ENCODE results near the gene PITPNC1. TPM values are rescaled to one million over a fixed set of nuclear protein-coding genes. Genes with fewer than 3 reads are reported as not detected.

Gene PITPNC1
- total and polyA plus RNA-seq, 2 donors (not counting 3 experiments of a cell fraction or from before 2014, with no cell fraction given), result 2.4 to 9.6 TPM

GRCh38 chr17:67420994-67421393 lies 43.9 kb downstream of the PITPNC1 start:
- ChIA-PET POLR2A (no interaction called here), CTCF (interaction anchor here (1.1 to 2.8 kb wide), 2 partner anchors 46 to 55 kb away, joined by 3 to 15 read pairs; no protein-coding TSS in a partner anchor)
- intact Hi-C loops (cut with micrococcal nuclease) (no loop called here), dilution Hi-C loops (cut with MboI; ENCODE audit: extremely low pct_ligation_motif_present, low sequenced_read_pairs) (no loop called here)
- Histone ChIP-seq H2AFZ (ENCODE audit: low read depth, low read length) (no peak overlapping the region), H3K36me3 (ENCODE audit: control insufficient read depth in 2 of 2, extremely low read depth in 1 of 2, insufficient read depth in 2 of 2, low read length in 2 of 2) (no peaks in the 10 kb centered on the region), H3K9ac (replicated peaks; ENCODE audit: extremely low read depth, insufficient read depth, low read length) (no peak overlapping the region), H3K79me2 (ENCODE audit: control insufficient read depth, insufficient read depth, low read length) (no peaks in the 10 kb centered on the region), H3K27me3 (ENCODE audit: control insufficient read depth in 2 of 2, insufficient read depth in 2 of 2, low read length in 2 of 2) (no peaks in the 10 kb centered on the region), H3K4me2 (ENCODE audit: insufficient read depth, low read length) (no peak overlapping the region), H3K9me1 (replicated peaks; ENCODE audit: control insufficient read depth, extremely low read depth, insufficient read depth, low read length) (no peaks in the 10 kb centered on the region), H3K4me3 (replicated peaks in 1 of 3; ENCODE audit: insufficient read depth in 1 of 3, low read depth in 1 of 3, low read length in 3 of 3) (no peak overlapping the region), H3K27ac (ENCODE audit: insufficient read depth, low read depth, low read length) (peak overlapping the region; percentile 59), H3K9me3 (replicated peaks; ENCODE audit: control insufficient read depth, insufficient read depth, low read length) (no peaks in the 10 kb centered on the region), H4K20me1 (replicated peaks; ENCODE audit: control insufficient read depth, extremely low read depth, insufficient read depth, low read length) (no peaks in the 10 kb centered on the region), H3K4me1 (ENCODE audit: control insufficient read depth, extremely low read depth, insufficient read depth, low read length) (peaks cover 17% of the 10 kb centered on the region)
- BruUV-seq (replicated peaks), result no TSS peak
- FAIRE-seq (peak; percentile 47), DNase-seq (ENCODE audit: low read depth, low spot score) (no peak)
- TF ChIP-seq MYC (IDR thresholded peaks at IDR 0.05; ENCODE audit: low read depth, low read length), result no peak
- no peak for TF ChIP-seq POLR2A (IDR thresholded peaks at IDR 0.05; ENCODE audit: low read depth, low read length)
- no peak for TF ChIP-seq FOS (IDR thresholded peaks at IDR 0.05; ENCODE audit: borderline replicate concordance, insufficient read depth, low read length)
- TF ChIP-seq CTCF (IDR thresholded peaks at IDR 0.05; ENCODE audit: extremely low read depth in 1 of 2, insufficient read depth in 1 of 2, low read depth in 1 of 2, low read length in 2 of 2), result no peak
- no peak for TF ChIP-seq JUN (IDR thresholded peaks at IDR 0.05; ENCODE audit: borderline replicate concordance, insufficient read depth, insufficient read length, low read depth)
- no peak for TF ChIP-seq EZH2 (IDR thresholded peaks at IDR 0.05; ENCODE audit: borderline replicate concordance, low read depth, low read length, severe bottlenecking)
- TF ChIP-seq MAX (IDR thresholded peaks at IDR 0.05; ENCODE audit: insufficient read depth, insufficient read length), result no peak
- TF ChIP-seq GATA2 (IDR thresholded peaks at IDR 0.05; ENCODE audit: insufficient read depth, insufficient read length, low read depth, low read length), result no peak
- no peak for TF ChIP-seq POLR2AphosphoS5 (IDR thresholded peaks at IDR 0.05; ENCODE audit: insufficient read depth, low read depth, low read length)

Data from endothelial cell of umbilical vein (primary cell).